Measurements from ENCODE around the gene SH3GLB2. TPM values are rescaled to one million over a fixed set of nuclear protein-coding genes. Genes with fewer than 3 reads are reported as not detected.
"Not testable (repeated sequence)": the region's sequence is repeated elsewhere in the genome, so short reads cannot be mapped to it uniquely, and the experiment has no call there.

The SH3GLB2 gene
- total RNA-seq, 4 donors from 2014 or later, result 35.1 to 126 (median 81.8) TPM

- Histone ChIP-seq H3K4me3 (no peak overlapping the region), H3K4me1 (no peaks in the 10 kb centered on the region), H3K27ac (no peak overlapping the region), H3K27me3 (no peaks in the 10 kb centered on the region), H3K36me3 (no peaks in the 10 kb centered on the region), H3K9me3 (no peaks in the 10 kb centered on the region)
- no peak for DNase-seq
- intact Hi-C loops (cut with DNase I; ENCODE audit: low total_unique reads), result no loop called here
- no peak for TF ChIP-seq POLR2A (IDR thresholded peaks at IDR 0.05)
- TF ChIP-seq, protein P1, sequence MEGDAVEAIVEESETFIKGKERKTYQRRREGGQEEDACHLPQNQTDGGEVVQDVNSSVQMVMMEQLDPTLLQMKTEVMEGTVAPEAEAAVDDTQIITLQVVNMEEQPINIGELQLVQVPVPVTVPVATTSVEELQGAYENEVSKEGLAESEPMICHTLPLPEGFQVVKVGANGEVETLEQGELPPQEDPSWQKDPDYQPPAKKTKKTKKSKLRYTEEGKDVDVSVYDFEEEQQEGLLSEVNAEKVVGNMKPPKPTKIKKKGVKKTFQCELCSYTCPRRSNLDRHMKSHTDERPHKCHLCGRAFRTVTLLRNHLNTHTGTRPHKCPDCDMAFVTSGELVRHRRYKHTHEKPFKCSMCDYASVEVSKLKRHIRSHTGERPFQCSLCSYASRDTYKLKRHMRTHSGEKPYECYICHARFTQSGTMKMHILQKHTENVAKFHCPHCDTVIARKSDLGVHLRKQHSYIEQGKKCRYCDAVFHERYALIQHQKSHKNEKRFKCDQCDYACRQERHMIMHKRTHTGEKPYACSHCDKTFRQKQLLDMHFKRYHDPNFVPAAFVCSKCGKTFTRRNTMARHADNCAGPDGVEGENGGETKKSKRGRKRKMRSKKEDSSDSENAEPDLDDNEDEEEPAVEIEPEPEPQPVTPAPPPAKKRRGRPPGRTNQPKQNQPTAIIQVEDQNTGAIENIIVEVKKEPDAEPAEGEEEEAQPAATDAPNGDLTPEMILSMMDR (IDR thresholded peaks at IDR 0.05), result no peak
Measured at GRCh38 chr9:129005336-129005997, 22.7 kb downstream of the SH3GLB2 start.

DNA sequence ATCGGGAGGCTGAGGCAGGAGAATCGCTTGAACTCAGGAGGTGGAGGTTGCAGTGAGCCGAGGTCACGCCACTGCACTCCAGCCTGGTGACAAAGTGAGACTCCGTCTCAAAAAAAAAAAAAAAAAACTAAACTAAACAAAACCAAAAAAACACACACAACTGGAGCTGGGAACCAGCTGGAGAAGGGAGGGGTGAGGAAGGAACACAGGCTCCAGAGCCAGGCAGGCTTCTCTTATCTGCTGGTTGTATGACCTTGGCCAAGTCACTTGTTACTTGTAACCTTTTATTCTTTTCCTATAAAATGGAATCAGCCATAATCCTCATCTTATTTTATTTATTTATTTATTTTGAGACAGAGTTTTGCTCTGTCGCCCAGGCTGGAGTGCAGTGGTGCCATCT is 24.0 kb downstream of the SH3GLB2 start:
- H3K36me3 ChIP-seq; H3K4me3 ChIP-seq; H3K27me3 ChIP-seq; intact Hi-C loops (cut with DNase I; ENCODE audit: low total_unique reads); DNase-seq; H3K9me3 ChIP-seq; H3K27ac ChIP-seq; H3K4me1 ChIP-seq: not testable (repeated sequence)

DNA sequence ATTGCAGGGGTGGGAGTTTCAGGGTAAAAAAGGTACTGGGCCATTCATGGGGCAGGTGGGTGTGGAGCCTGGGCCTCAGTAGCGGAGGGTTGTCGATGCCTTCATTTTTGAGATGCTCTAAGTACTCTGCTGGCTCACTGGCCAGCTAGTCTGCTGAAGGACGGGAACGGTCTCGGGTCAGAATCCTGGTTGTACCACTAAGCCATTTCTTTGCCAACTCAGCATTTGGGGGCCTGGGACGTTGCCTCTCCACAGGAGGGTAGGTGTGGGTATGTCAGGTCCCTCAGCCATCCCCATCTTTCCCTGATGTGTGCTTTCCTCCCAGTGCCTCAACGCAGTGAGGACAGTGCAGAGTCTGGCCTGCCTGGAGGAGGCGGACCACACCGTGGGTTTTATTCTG is 25.1 kb downstream of the SH3GLB2 start:
- H3K27ac ChIP-seq, result no peak overlapping the region
- no peaks in the 10 kb centered on the region for H3K4me1 ChIP-seq
- DNase-seq, result no peak
- TF ChIP-seq, protein P1 (IDR thresholded peaks at IDR 0.05), result no peak
- no peak for TF ChIP-seq POLR2A (IDR thresholded peaks at IDR 0.05)
- intact Hi-C loops (cut with DNase I; ENCODE audit: low total_unique reads), result no loop called here
- H3K27me3 ChIP-seq, result no peaks in the 10 kb centered on the region
- no peaks in the 10 kb centered on the region for H3K9me3 ChIP-seq
- no peak overlapping the region for H3K4me3 ChIP-seq
- H3K36me3 ChIP-seq, result no peaks in the 10 kb centered on the region

GRCh38 chr9:129001504-129002325 is 26.4 kb downstream of the SH3GLB2 start:
- intact Hi-C loops (cut with DNase I; ENCODE audit: low total_unique reads), result no loop called here
- no peaks in the 10 kb centered on the region for H3K27me3 ChIP-seq
- H3K27ac ChIP-seq, result no peak overlapping the region
- H3K4me1 ChIP-seq, result no peaks in the 10 kb centered on the region
- H3K9me3 ChIP-seq, result no peaks in the 10 kb centered on the region
- DNase-seq, result no peak
- TF ChIP-seq POLR2A (IDR thresholded peaks at IDR 0.05), result no peak
- TF ChIP-seq, protein P1 (IDR thresholded peaks at IDR 0.05), result no peak
- no peaks in the 10 kb centered on the region for H3K36me3 ChIP-seq
- no peak overlapping the region for H3K4me3 ChIP-seq

DNA sequence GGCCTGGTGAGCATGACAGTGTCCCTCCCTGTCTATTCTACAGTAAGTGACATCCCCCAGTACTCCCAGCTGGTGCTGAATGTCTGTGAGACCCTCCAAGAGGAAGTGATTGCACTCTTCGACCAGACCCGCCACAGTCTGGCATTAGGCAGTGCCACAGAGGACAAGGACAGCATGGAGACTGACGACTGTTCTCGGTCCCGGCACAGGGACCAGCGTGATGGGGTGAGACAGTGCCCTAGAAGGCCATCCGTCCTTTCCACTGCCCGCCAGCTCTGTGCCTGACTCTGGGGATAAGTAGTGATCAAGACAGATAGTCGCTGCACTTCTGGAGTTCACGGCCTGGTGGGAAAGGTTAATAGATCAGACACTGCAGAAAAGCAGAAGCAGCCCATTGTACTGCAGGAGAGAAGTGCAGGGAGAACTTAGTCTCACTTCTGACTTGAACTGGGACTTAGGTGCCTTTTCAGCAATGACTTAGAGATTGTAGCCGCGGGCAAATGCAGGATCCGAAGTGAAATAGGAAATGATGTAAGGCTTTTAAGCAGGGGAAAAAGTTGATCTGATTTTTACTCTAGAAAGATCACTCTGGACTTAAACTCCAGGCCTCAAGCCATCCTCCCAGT is 28.4 kb downstream of the SH3GLB2 start:
- H3K36me3 ChIP-seq, result no peaks in the 10 kb centered on the region
- intact Hi-C loops (cut with DNase I; ENCODE audit: low total_unique reads), result no loop called here
- TF ChIP-seq, protein P1 (IDR thresholded peaks at IDR 0.05), result no peak
- no peak for TF ChIP-seq POLR2A (IDR thresholded peaks at IDR 0.05)
- no peaks in the 10 kb centered on the region for H3K27me3 ChIP-seq
- no peaks in the 10 kb centered on the region for H3K9me3 ChIP-seq
- no peak for DNase-seq
- H3K4me1 ChIP-seq, result no peaks in the 10 kb centered on the region
- no peak overlapping the region for H3K27ac ChIP-seq
- H3K4me3 ChIP-seq, result no peak overlapping the region
